H1 (cell line): ENCODE data around the gene GIN1. TPM values are rescaled to one million over a fixed set of nuclear protein-coding genes. Genes with fewer than 3 reads are reported as not detected.

Experiments
- CTCF ChIA-PET: fragments of 300-600 bp; sonication (Branson Sonifier 250); formaldehyde crosslinking; loops from one replicate; lab custom pipeline; 2021; ENCODE audit not compliant: partially characterized antibody; lab: Charles Lee
- POLR2A ChIA-PET: fragments of 300-600 bp; sonication (Branson Sonifier 250); formaldehyde crosslinking; loops from one replicate; lab custom pipeline; 2021; ENCODE audit warnings: inconsistent platforms; ENCODE audit not compliant: partially characterized antibody; lab: Charles Lee
- DNase-seq, 2 experiments: peaks; one replicate each; pipeline versions ENCODE4 v3.0.0 to v3.0.0-alpha.2; 2010 to 2022; ENCODE audit warnings: low spot score in 2 of 2, low read depth in 1 of 2, mixed read lengths in 1 of 2
- FAIRE-seq: peaks from 2 replicates; lab custom pipeline; 2011; peaks lifted over from hg19 to GRCh38; lab: Jason Lieb, UNC
- H2AFZ ChIP-seq: 2 replicates; pipeline ENCODE4 v1.8.1; 2012; ENCODE audit warnings: low read length, inconsistent platforms
- H2AK5ac ChIP-seq: 2 replicates; pipeline ENCODE4 v1.6.1; 2013; ENCODE audit warnings: low read depth, low read length
- H2BK120ac ChIP-seq: replicated peaks from 2 replicates; pipeline ENCODE3; 2013; ENCODE audit warnings: low read depth, low read length, inconsistent platforms
- H2BK12ac ChIP-seq: 2 replicates; pipeline ENCODE4 v1.6.1; 2013; ENCODE audit warnings: low read depth, low read length
- H2BK15ac ChIP-seq: 2 replicates; pipeline ENCODE4 v1.6.1; 2013; ENCODE audit warnings: low read length
- H2BK20ac ChIP-seq: 2 replicates; pipeline ENCODE4 v1.6.1; 2013; ENCODE audit warnings: low read length
- H2BK5ac ChIP-seq: 2 replicates; pipeline ENCODE4 v1.6.1; 2013; ENCODE audit warnings: low read depth, low read length
- H3K14ac ChIP-seq: 2 replicates; pipeline ENCODE4 v1.6.1; 2013; ENCODE audit warnings: inconsistent platforms; ENCODE audit not compliant: insufficient read length
- H3K18ac ChIP-seq: 2 replicates; pipeline ENCODE4 v1.6.1; 2013; ENCODE audit warnings: low read length; ENCODE audit errors: extremely low read depth
- H3K23ac ChIP-seq: 2 replicates; pipeline ENCODE4 v1.6.1; 2013; ENCODE audit warnings: inconsistent platforms; ENCODE audit not compliant: insufficient read length
- H3K23me2 ChIP-seq: 2 replicates; pipeline ENCODE4 v1.6.1; 2013; ENCODE audit warnings: low read depth, low read length
- H3K27ac ChIP-seq: 2 replicates; pipeline ENCODE4 v1.6.1; 2011; ENCODE audit warnings: low read depth, low read length, inconsistent platforms
- H3K27me3 ChIP-seq, 4 experiments: replicated peaks in 1 of 4; 1 replicate in 1 of 4; 2 replicates in 3 of 4; pipeline versions ENCODE4 v1.6.1 to v1.8.1; 2011 to 2013; ENCODE audit warnings: low read length in 3 of 4, mild to moderate bottlenecking in 3 of 4, inconsistent platforms in 2 of 4, mixed read lengths in 2 of 4, moderate library complexity in 1 of 4; ENCODE audit not compliant: control insufficient read depth in 3 of 4, insufficient read depth in 3 of 4; ENCODE audit errors: extremely low read depth in 1 of 4
- H3K36me3 ChIP-seq, 4 experiments: 2 replicates each; pipeline versions ENCODE4 v1.6.1 to v1.8.1; 2011 to 2013; ENCODE audit warnings: mild to moderate bottlenecking in 4 of 4, low read length in 3 of 4, moderate library complexity in 2 of 4, control low read depth in 1 of 4, inconsistent platforms in 1 of 4; ENCODE audit not compliant: insufficient read depth in 4 of 4, control insufficient read depth in 2 of 4
- H3K4ac ChIP-seq: replicated peaks from 2 replicates; pipeline ENCODE3; 2013; ENCODE audit warnings: low read length, low read depth, mixed read lengths, inconsistent platforms; ENCODE audit not compliant: insufficient read length
- H3K4me1 ChIP-seq, 4 experiments: replicated peaks in 1 of 4; 1 replicate in 1 of 4; 2 replicates in 3 of 4; pipeline versions ENCODE4 v1.6.1 to v1.8.1; 2011 to 2013; ENCODE audit warnings: low read length in 3 of 4, inconsistent platforms in 2 of 4, mixed read lengths in 1 of 4; ENCODE audit not compliant: insufficient read depth in 4 of 4, control insufficient read depth in 3 of 4
- H3K4me2 ChIP-seq, 2 experiments: 2 replicates each; pipeline versions ENCODE4 v1.6.1 to v1.8.1; 2011 to 2013; ENCODE audit warnings: low read depth in 2 of 2, low read length in 2 of 2, control low read depth in 1 of 2, inconsistent platforms in 1 of 2, mild to moderate bottlenecking in 1 of 2; ENCODE audit not compliant: insufficient read depth in 1 of 2
- H3K4me3 ChIP-seq, 4 experiments: fragments of 200-600, 300-600 bp in 1 of 4; sonication (generic), shearing (Covaris generic), sonication (Bioruptor Twin) in 1 of 4; 2 replicates each; pipeline versions ENCODE4 v1.5.1 to v1.8.1; 2011 to 2016; ENCODE audit warnings: low read length in 4 of 4, low read depth in 3 of 4, control low read depth in 2 of 4, inconsistent platforms in 2 of 4, mild to moderate bottlenecking in 2 of 4, mixed read lengths in 1 of 4, moderate library complexity in 1 of 4; ENCODE audit not compliant: insufficient read depth in 2 of 4; ENCODE audit errors: extremely low read depth in 1 of 4
- H3K56ac ChIP-seq: replicated peaks from 2 replicates; pipeline ENCODE3; 2013; ENCODE audit warnings: low read depth, mild to moderate bottlenecking, mixed read lengths, low read length, inconsistent platforms; ENCODE audit not compliant: insufficient read length
- H3K79me1 ChIP-seq: 2 replicates; pipeline ENCODE4 v1.6.1; 2013; ENCODE audit warnings: low read depth, low read length, control low read depth
- H3K79me2 ChIP-seq, 2 experiments: 2 replicates each; pipeline versions ENCODE4 v1.6.1 to v1.8.1; 2012 to 2013; ENCODE audit warnings: low read length in 2 of 2, mild to moderate bottlenecking in 2 of 2, inconsistent platforms in 1 of 2; ENCODE audit not compliant: insufficient read depth in 2 of 2, control insufficient read depth in 1 of 2
- H3K9ac ChIP-seq, 4 experiments: replicated peaks in 1 of 4; 1 replicate in 1 of 4; 2 replicates in 3 of 4; pipeline versions ENCODE4 v1.6.1 to v1.8.1; 2011 to 2013; ENCODE audit warnings: low read depth in 3 of 4, low read length in 3 of 4, control low read depth in 2 of 4, mild to moderate bottlenecking in 2 of 4, moderate library complexity in 2 of 4, inconsistent platforms in 1 of 4; ENCODE audit errors: extremely low read depth in 1 of 4
- H3K9me3 ChIP-seq, 2 experiments: 2 replicates each; pipeline versions ENCODE4 v1.6.1 to v1.8.1; 2012 to 2013; ENCODE audit warnings: mild to moderate bottlenecking in 2 of 2, moderate library complexity in 2 of 2, control low read depth in 1 of 2, inconsistent platforms in 1 of 2, low read depth in 1 of 2, low read length in 1 of 2, mixed read lengths in 1 of 2; ENCODE audit not compliant: insufficient read depth in 2 of 2
- H4K20me1 ChIP-seq, 2 experiments: replicated peaks in 1 of 2; 2 replicates each; pipeline versions ENCODE3 to v1.8.1; 2011 to 2013; ENCODE audit warnings: inconsistent platforms in 2 of 2, low read length in 2 of 2, mild to moderate bottlenecking in 1 of 2; ENCODE audit not compliant: insufficient read depth in 2 of 2, control insufficient read depth in 1 of 2
- H4K5ac ChIP-seq: 2 replicates; pipeline ENCODE4 v1.6.1; 2013; ENCODE audit warnings: low read length, low read depth, mixed read lengths, inconsistent platforms; ENCODE audit not compliant: insufficient read length
- H4K8ac ChIP-seq: 2 replicates; pipeline ENCODE4 v1.8.0; 2013; ENCODE audit warnings: mild to moderate bottlenecking, moderate library complexity, low read length, inconsistent platforms; ENCODE audit not compliant: insufficient read depth; ENCODE audit errors: extremely low read depth
- H4K91ac ChIP-seq: replicated peaks from 2 replicates; pipeline ENCODE3; 2013; ENCODE audit warnings: low read length, mixed read lengths, inconsistent platforms; ENCODE audit not compliant: insufficient read length
- CEBPB ChIP-seq: IDR thresholded peaks from 2 replicates; pipeline ENCODE4 v1.6.1; 2012; ENCODE audit warnings: low read depth, low read length
- CHD2 ChIP-seq: IDR thresholded peaks from 2 replicates; pipeline ENCODE4 v1.6.1; 2012; ENCODE audit warnings: low read length, improper control_type of control experiment
- E2F6 ChIP-seq: IDR thresholded peaks from 2 replicates; pipeline ENCODE4 v1.6.1; 2012; ENCODE audit warnings: inconsistent platforms
- EP300 ChIP-seq, 2 experiments: IDR thresholded peaks; 1 replicate in 1 of 2; 2 replicates in 1 of 2; pipeline ENCODE4 v1.6.1; 2011 to 2012; ENCODE audit warnings: low read depth in 2 of 2, low read length in 2 of 2, mild to moderate bottlenecking in 2 of 2, borderline replicate concordance in 1 of 2, inconsistent platforms in 1 of 2, moderate library complexity in 1 of 2
- NANOG ChIP-seq: IDR thresholded peaks from 2 replicates; pipeline ENCODE4 v1.6.1; 2011; ENCODE audit warnings: low read length, low read depth, mild to moderate bottlenecking, inconsistent platforms; ENCODE audit not compliant: insufficient read depth, poor library complexity, severe bottlenecking
- SP2 ChIP-seq: IDR thresholded peaks from 2 replicates; pipeline ENCODE4 v1.6.1; 2012; ENCODE audit warnings: mild to moderate bottlenecking, low read length, inconsistent platforms
- SRF ChIP-seq: IDR thresholded peaks from 2 replicates; pipeline ENCODE4 v1.6.1; 2011; ENCODE audit warnings: mild to moderate bottlenecking, low read depth, low read length, moderate library complexity
- WGBS, 2 experiments: shearing (Covaris generic) in 1 of 2; methylation state at CpG; one replicate each; pipeline versions ENCODE4 v1.1.6 to v1.1.7; 2013 to 2015; ENCODE audit warnings: low lambda C conversion rate in 2 of 2, mixed read lengths in 2 of 2, inconsistent platforms in 1 of 2, low coverage in 1 of 2, missing lambda C conversion rate in 1 of 2; ENCODE audit not compliant: insufficient replicate concordance in 2 of 2, insufficient coverage in 1 of 2, insufficient read length in 1 of 2; ENCODE audit errors: extremely low coverage in 1 of 2, missing lambda C conversion rate in 1 of 2; 5-methylcytosine and 5-hydroxymethylcytosine counted together
- long read RNA-seq, 2 experiments: library from RNA in 1 of 2; library from capped mRNA in 1 of 2; stranded (forward); transcript quantifications; one replicate each; pipeline ENCODE4 v2.0.0, GENCODE V29; 2021; ENCODE audit warnings: inconsistent platforms in 1 of 2
- polyA minus RNA-seq, 3 experiments: library from RNA; depleted of rRNA, polyadenylated mRNA; stranded (reverse); fragments of >200 nt; gene quantifications; 1 replicate in 2 of 3; 2 replicates in 1 of 3; pipeline ENCODE4 v1.2.3, GENCODE V29; 2011
- polyA plus RNA-seq, 7 experiments: library from polyadenylated mRNA; depleted of rRNA in 3 of 7; stranded (reverse) in 5 of 7; unstranded in 2 of 7; fragments of >200 nt in 5 of 7; fragments of 200-250 nt in 2 of 7; gene quantifications; 1 replicate in 5 of 7; 2 replicates in 1 of 7; 4 replicates in 1 of 7; pipeline versions ENCODE4 v1.2.1 to v1.2.3, GENCODE V29; 2011 to 2013; ENCODE audit warnings: missing spikeins in 2 of 7, mixed read lengths in 2 of 7
- total RNA-seq: library from RNA; stranded (reverse); fragmentation: NEBNext Ultra II Directional; extraction: Animal tissue kit (Norgen Biotek cat#: 25700); gene quantifications from 2 replicates; pipeline ENCODE4 v1.2.1, GENCODE V29; 2021

The GIN1 gene
- total RNA-seq (7.0 and 7.1 TPM in 2 replicates), polyA plus RNA-seq (2011; rRNA removed) (0.77 and 1.9 TPM in 2 replicates), polyA minus RNA-seq (2011; rRNA and poly(A)+ RNA removed) (3.1 and 4.9 TPM in 2 replicates)
- 2.5 TPM for polyA plus RNA-seq (2011; cell fraction: cytosol; rRNA removed)
- 1.2 TPM for polyA plus RNA-seq (2011; cell fraction: nucleus; rRNA removed)
- polyA plus RNA-seq (2012, experiment 1 of 2), result 2.3 to 6.4 TPM (median 3.1 TPM) in 4 replicates
- polyA plus RNA-seq (2012, experiment 2 of 2), result 0.76 TPM
- polyA plus RNA-seq (2013, experiment 1 of 2), result 4.4 TPM
- polyA plus RNA-seq (2013, experiment 2 of 2), result 5.4 TPM
- 1.3 TPM for polyA minus RNA-seq (2011; cell fraction: cytosol; rRNA and poly(A)+ RNA removed)
- polyA minus RNA-seq (2011; cell fraction: nucleus; rRNA and poly(A)+ RNA removed), result 12.8 TPM
- long read RNA-seq, experiment 1, partial matches to known transcripts, result 2 of 6 reads
- long read RNA-seq, experiment 1, other reads (novel, unspliced or antisense), result 2 of 6 reads
- long read RNA-seq, experiment 2, partial matches to known transcripts, result 0 of 2 reads
- long read RNA-seq, experiment 2, other reads (novel, unspliced or antisense), result 0 of 2 reads

GRCh38 chr5:103119765-103120606 is at the start of gene GIN1, which contains the start of gene PPIP5K2:
Gene GIN1, minus strand, starts transcription at chr5:103120138. Its CDS starts 11,431 bp downstream, at chr5:103108707.
Gene PPIP5K2, plus strand, starts transcription at chr5:103120301. Its CDS starts 9,289 bp downstream, at chr5:103129590.
- H4K8ac ChIP-seq, result peak within 1 kb of the TSS; percentile 47; the same call in 1 of the 2 replicates
- H3K9me3 ChIP-seq, result no peaks in the 10 kb centered on the region
- peaks cover 0 to 3% (median under 1%) of the 10 kb centered on the region in 4 experiments; a peak in 2 of 7 replicates for H3K4me1 ChIP-seq
- H2BK12ac ChIP-seq, result peak within 1 kb of the TSS; percentile 55; the same call in 1 of the 2 replicates
- ChIA-PET POLR2A (interaction anchor here (0.6 to 2.1 kb wide), 24 partner anchors 8 to 365 kb away, joined by 3 to 10 read pairs (median 4); partner anchors contain the start of genes MACIR and PAM), CTCF (interaction anchor here (0.5 to 2.3 kb wide), 11 partner anchors 18 to 439 kb away, joined by 3 to 8 read pairs (median 3); no protein-coding TSS in a partner anchor)
- FAIRE-seq (peak; percentile 99), DNase-seq (peak; percentile 96)
- no peak within 1 kb of the TSS for H3K4ac ChIP-seq
- peak within 1 kb of the TSS; percentile 94 to 99 (median 96) for H3K9ac ChIP-seq
- peak within 1 kb of the TSS; percentile 62; the same call in 1 of the 2 replicates for H2BK15ac ChIP-seq
- H2BK120ac ChIP-seq, result no peak within 1 kb of the TSS
- no peaks in the 10 kb centered on the region for H3K79me1 ChIP-seq
- no peak within 1 kb of the TSS for H2BK20ac ChIP-seq
- peaks cover 0 to 55% of the 10 kb centered on the region in 2 experiments; a peak in 2 of 4 replicates for H3K79me2 ChIP-seq
- H4K20me1 ChIP-seq, result no peaks in the 10 kb centered on the region
- no peak within 1 kb of the TSS for H2AK5ac ChIP-seq
- H3K23me2 ChIP-seq, result peaks cover 4% of the 10 kb centered on the region
- H3K23ac ChIP-seq, result no peak within 1 kb of the TSS
- peak within 1 kb of the TSS; percentile 86 to 94 for H3K4me2 ChIP-seq
- H3K14ac ChIP-seq, result no peak within 1 kb of the TSS
- peak within 1 kb of the TSS; percentile 90 for H2BK5ac ChIP-seq
- H3K36me3 ChIP-seq, result no peaks in the 10 kb centered on the region
- peak within 1 kb of the TSS; percentile 51 for H4K5ac ChIP-seq
- peak within 1 kb of the TSS; percentile 97 for H2AFZ ChIP-seq
- WGBS, 2 experiments, result 1% methylated on average over 46 of the region's 46 CpGs; no CpG with 5 or more reads in 1 of the 2 experiments
- H3K56ac ChIP-seq, result peak within 1 kb of the TSS; percentile 43
- H3K27ac ChIP-seq, result peak within 1 kb of the TSS; percentile 96
- H4K91ac ChIP-seq, result no peak within 1 kb of the TSS
- peak within 1 kb of the TSS; percentile 66 for H3K18ac ChIP-seq
- H3K4me3 ChIP-seq, result peak within 1 kb of the TSS; percentile 84 to 96 (median 90)
- H3K27me3 ChIP-seq, result no peaks in the 10 kb centered on the region
- TF ChIP-seq CEBPB (peak; percentile 41; the same call in 1 of the 2 replicates), EP300 (IDR thresholded peaks at IDR 0.05; ENCODE audit: borderline replicate concordance in 1 of 2, low read depth in 2 of 2, low read length in 2 of 2) (peak in 1 of 2 experiments; percentile 73; a peak in 1 of 3 replicates), NANOG (peak; percentile 33), CHD2 (no peak; the same call in none of the 2 replicates), E2F6 (no peak), SRF (peak; percentile 76), SP2 (no peak)
